Activated CD8-positive, alpha-beta T cell treated with anti-CD3 and anti-CD28 coated beads for 36 hours (primary cell): ENCODE data around the gene ABR. TPM values are rescaled to one million over a fixed set of nuclear protein-coding genes. Genes with fewer than 3 reads are reported as not detected.

ENCODE experiments used
- ATAC-seq: fragments of 200-7000 bp; cut with Tn5 transposase; one replicate; pipeline ENCODE4 v1.10.0; 2021; ENCODE audit warnings: mild to moderate bottlenecking, moderate library complexity
- CTCF ChIA-PET: fragments of 350-600 bp; sonication (Branson Sonifier 250); formaldehyde crosslinking; loops from one replicate; lab custom pipeline; 2021; ENCODE audit warnings: antibody characterized with exemption; lab: Charles Lee
- POLR2A ChIA-PET: fragments of 350-600 bp; sonication (Branson Sonifier 250); formaldehyde crosslinking; loops from one replicate; lab custom pipeline; 2021; ENCODE audit warnings: antibody characterized with exemption; lab: Charles Lee
- DNase-seq: peaks from one replicate; pipeline ENCODE4 v3.0.0-alpha.2; 2020
- H3K27ac Mint-ChIP-seq: one replicate; pipeline ENCODE4 v1.8.0; 2021; ENCODE audit warnings: mild to moderate bottlenecking, mixed read lengths
- H3K27me3 Mint-ChIP-seq: one replicate; pipeline ENCODE4 v1.8.0; 2021; ENCODE audit warnings: mixed read lengths
- H3K36me3 Mint-ChIP-seq: one replicate; pipeline ENCODE4 v1.8.0; 2021; ENCODE audit warnings: low read depth, mixed read lengths
- H3K4me1 Mint-ChIP-seq: one replicate; pipeline ENCODE4 v1.8.0; 2021; ENCODE audit warnings: low read depth, mixed read lengths
- H3K4me3 Mint-ChIP-seq: one replicate; pipeline ENCODE4 v1.8.0; 2021; ENCODE audit warnings: mild to moderate bottlenecking, moderate library complexity, mixed read lengths
- H3K9me3 Mint-ChIP-seq: one replicate; pipeline ENCODE4 v1.8.0; 2021; ENCODE audit warnings: mixed read lengths
- CTCF ChIP-seq: fragments of 200-600 bp; IDR thresholded peaks from one replicate; pipeline ENCODE4 v1.8.0; 2022; ENCODE audit warnings: antibody characterized with exemption, mild to moderate bottlenecking
- intact Hi-C: fragments of 100-400 bp; cut with micrococcal nuclease; formaldehyde crosslinking; loops from one replicate; pipeline ENCODE4 v1.10.0; 2022
- total RNA-seq, 2 experiments: library from RNA; stranded (reverse); gene quantifications; one replicate each; pipeline ENCODE4 v1.2.3, GENCODE V29; 2021

ABR gene
- total RNA-seq, 2 experiments from 2014 or later: 44.4 to 46.6 TPM

- CTCF ChIA-PET: interaction anchor here (9.1 kb wide), 1 partner anchor 58 kb away, joined by 142 read pairs; no protein-coding TSS in a partner anchor
- Mint-ChIP-seq H3K27me3 (no peaks in the 10 kb centered on the region), H3K36me3 (no peaks in the 10 kb centered on the region), H3K4me3 (no peak overlapping the region), H3K4me1 (no peaks in the 10 kb centered on the region), H3K27ac (no peak overlapping the region), H3K9me3 (peaks cover 3% of the 10 kb centered on the region)
- DNase-seq (no peak), ATAC-seq (no peak)
- POLR2A ChIA-PET: no interaction called here
- TF ChIP-seq CTCF: no peak
- intact Hi-C loops: no loop called here
Observed at GRCh38 chr17:1126801-1127550, 52.8 kb downstream of the ABR start.

DNA sequence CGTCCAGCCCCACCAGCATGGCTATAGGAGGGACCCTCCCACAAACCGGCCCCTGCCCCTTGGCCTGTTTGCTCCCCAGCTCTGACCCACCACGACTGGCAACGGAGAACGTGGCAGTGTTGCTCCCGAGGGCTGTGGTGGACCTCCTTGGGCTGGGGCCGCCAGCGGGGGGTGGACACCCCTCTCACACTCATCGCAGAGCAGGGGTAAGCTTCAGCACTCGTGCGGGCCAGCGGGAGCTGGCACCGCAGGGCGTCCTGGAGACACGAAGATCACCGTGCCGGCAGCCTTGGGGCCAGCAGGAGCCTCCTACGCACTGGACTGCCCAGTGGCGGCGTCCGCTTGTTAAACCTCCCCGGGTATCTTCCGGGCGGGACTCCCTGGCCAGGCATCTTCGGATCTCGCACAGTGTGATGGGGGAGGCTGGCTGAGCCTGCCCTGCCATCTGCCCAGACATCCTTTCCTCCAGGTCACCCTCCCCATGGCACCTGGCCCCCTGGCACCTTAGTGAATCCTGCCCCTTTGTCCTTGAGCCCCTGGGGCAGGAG is 53.5 kb downstream of the ABR start:
- CTCF ChIA-PET: interaction anchor here (9.1 kb wide), 1 partner anchor 59 kb away, joined by 142 read pairs; no protein-coding TSS in a partner anchor

GRCh38 chr17:1125788-1126145 is 54.0 kb downstream of the ABR start:
- Mint-ChIP-seq H3K27ac (no peak overlapping the region), H3K4me3 (no peak overlapping the region), H3K36me3 (no peaks in the 10 kb centered on the region), H3K9me3 (peaks cover 3% of the 10 kb centered on the region), H3K27me3 (no peaks in the 10 kb centered on the region), H3K4me1 (peaks cover 2% of the 10 kb centered on the region)
- ChIA-PET POLR2A (no interaction called here), CTCF (interaction anchor here (9.1 kb wide), 1 partner anchor 59 kb away, joined by 142 read pairs; no protein-coding TSS in a partner anchor)
- intact Hi-C loops: no loop called here
- no peak for DNase-seq
- no peak for ATAC-seq
- TF ChIP-seq CTCF: no peak

More for the DNA sequence above, 53.5 kb downstream of the ABR start:
- H3K27me3 Mint-ChIP-seq: no peaks in the 10 kb centered on the region
- ATAC-seq: no peak
- H3K9me3 Mint-ChIP-seq: peaks cover 3% of the 10 kb centered on the region
- no peaks in the 10 kb centered on the region for H3K36me3 Mint-ChIP-seq
- POLR2A ChIA-PET: no interaction called here
- DNase-seq: no peak
- intact Hi-C loops: no loop called here
- no peak overlapping the region for H3K27ac Mint-ChIP-seq
- TF ChIP-seq CTCF: no peak
- no peaks in the 10 kb centered on the region for H3K4me1 Mint-ChIP-seq
- H3K4me3 Mint-ChIP-seq: no peak overlapping the region

- H3K36me3 Mint-ChIP-seq: no peaks in the 10 kb centered on the region
- H3K4me3 Mint-ChIP-seq: no peak overlapping the region
- DNase-seq: no peak
- H3K27me3 Mint-ChIP-seq: no peaks in the 10 kb centered on the region
- ChIA-PET POLR2A (interaction anchor here (0.5 kb wide), 1 partner anchor 208 kb away, joined by 4 read pairs; no protein-coding TSS in a partner anchor), CTCF (interaction anchor here (1.0 to 9.1 kb wide), 2 partner anchors 9 to 60 kb away, joined by 3 to 142 read pairs; no protein-coding TSS in a partner anchor)
- no peak overlapping the region for H3K27ac Mint-ChIP-seq
- peaks cover 3% of the 10 kb centered on the region for H3K9me3 Mint-ChIP-seq
- intact Hi-C loops: loop anchor here (5.0 kb wide), 2 partner anchors 62 to 207 kb away; no protein-coding TSS in a partner anchor
- no peak for ATAC-seq
- TF ChIP-seq CTCF: no peak
- peaks cover 2% of the 10 kb centered on the region for H3K4me1 Mint-ChIP-seq
Observed at GRCh38 chr17:1124896-1125787, 54.6 kb downstream of the ABR start.
